Stimulated activated CD8-positive, alpha-beta memory T cell treated with anti-CD3 and anti-CD28 coated beads, Interleukin-2, amount 100 ng/mL, for 1 hour (primary cell): Measurements from ENCODE around the gene PHKG2.

Source experiments
- DNase-seq, 2 donors: peaks; one replicate each; pipeline ENCODE4 v3.0.0-alpha.2; 2020; ENCODE audit warnings: low read depth in 2 of 2

PHKG2 gene

DNA sequence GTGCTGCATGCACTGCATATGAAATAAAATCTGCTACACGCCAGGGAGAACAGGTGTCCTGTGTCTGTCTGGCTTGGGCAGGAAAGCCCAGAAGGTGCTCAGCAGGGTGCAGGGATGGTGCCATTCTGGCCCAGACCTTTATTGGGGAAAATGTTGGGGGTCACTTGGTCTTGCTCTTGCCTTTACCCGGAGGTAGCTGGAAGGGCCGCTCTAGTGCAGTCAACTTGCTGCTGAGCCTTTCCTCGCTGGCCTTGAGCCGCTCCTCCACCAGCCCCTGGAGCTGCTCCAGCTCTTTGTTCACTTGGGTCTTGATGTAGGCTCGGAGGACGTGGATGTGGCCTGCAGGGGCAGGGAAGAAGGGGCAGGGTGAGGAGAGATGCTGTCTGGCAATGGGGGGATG, 9.1 kb downstream of the PHKG2 start:
- DNase-seq, result no peak

DNA sequence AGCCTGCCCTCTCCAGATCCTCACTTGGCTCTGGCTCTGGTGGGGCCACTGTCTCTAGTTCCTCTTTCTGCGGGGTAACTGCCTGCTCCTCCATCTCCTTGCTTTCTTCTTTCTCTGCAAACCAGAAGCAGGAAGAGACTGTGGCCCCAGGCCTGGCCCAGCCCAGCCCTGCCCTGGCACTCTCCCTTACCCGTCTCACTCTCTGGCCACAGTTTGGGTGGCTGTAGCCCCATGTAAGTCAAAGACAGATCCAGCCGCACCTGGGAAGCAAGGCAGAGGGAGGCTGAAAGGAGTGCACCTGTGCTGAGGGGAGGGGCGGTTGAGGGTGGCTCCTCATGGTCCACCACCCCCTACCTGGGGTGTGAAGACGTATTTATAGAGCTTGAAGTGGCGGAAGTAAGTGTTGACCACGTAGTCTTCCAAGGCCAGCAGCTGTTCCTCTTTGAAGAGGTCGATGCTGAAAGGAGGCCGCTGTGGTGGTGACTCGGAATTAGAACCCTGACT, 10.8 kb downstream of the PHKG2 start:
- DNase-seq, result no peak

GRCh38 chr16:30760001-30760559, 11.9 kb downstream of the PHKG2 start:
- DNase-seq, result no peak

DNA sequence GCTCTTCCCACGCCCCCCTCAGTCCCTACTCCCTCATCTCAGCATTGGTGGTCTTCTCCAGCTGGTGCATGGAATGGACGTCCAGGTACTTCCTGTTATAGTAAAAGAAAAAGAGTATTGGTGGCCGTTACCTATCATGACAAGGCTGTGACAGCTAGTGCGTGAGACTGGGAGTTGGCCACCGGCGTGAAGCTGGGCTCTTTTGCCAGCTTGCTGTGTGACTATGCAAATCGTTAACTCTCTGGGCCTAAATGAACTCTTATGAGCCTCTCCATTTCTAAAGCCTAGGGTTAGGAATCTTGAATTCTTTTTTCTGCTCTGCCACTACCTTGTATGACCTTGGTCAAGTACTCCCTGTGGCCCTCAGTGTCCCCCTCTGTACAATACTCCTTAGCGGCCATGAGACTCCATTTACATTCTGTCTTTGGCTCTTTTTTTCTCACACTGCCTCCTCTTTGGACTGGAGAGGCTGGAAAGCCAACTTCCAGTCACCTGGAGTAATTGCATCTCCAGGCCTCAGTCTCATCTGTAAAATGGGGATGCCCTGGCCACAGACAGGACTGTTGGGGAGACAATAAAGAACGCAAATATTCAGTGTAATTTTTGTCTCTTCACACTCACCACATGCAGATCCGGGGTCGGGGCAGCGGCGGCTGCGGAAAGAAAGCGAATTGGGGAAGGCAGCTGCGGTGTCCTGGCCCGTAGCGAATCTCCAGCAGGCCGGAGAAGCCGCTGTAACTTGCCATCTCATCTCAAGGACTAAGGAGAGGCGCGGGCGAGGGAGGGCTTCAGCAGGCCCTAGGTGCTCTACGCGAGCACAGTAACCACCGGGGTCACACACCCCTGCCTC, 12.6 kb downstream of the PHKG2 start:
- no peak for DNase-seq

- peak in 1 of 2 donors; percentile 17 for DNase-seq
Measured at GRCh38 chr16:30761427-30761927, 13.3 kb downstream of the PHKG2 start.

DNA sequence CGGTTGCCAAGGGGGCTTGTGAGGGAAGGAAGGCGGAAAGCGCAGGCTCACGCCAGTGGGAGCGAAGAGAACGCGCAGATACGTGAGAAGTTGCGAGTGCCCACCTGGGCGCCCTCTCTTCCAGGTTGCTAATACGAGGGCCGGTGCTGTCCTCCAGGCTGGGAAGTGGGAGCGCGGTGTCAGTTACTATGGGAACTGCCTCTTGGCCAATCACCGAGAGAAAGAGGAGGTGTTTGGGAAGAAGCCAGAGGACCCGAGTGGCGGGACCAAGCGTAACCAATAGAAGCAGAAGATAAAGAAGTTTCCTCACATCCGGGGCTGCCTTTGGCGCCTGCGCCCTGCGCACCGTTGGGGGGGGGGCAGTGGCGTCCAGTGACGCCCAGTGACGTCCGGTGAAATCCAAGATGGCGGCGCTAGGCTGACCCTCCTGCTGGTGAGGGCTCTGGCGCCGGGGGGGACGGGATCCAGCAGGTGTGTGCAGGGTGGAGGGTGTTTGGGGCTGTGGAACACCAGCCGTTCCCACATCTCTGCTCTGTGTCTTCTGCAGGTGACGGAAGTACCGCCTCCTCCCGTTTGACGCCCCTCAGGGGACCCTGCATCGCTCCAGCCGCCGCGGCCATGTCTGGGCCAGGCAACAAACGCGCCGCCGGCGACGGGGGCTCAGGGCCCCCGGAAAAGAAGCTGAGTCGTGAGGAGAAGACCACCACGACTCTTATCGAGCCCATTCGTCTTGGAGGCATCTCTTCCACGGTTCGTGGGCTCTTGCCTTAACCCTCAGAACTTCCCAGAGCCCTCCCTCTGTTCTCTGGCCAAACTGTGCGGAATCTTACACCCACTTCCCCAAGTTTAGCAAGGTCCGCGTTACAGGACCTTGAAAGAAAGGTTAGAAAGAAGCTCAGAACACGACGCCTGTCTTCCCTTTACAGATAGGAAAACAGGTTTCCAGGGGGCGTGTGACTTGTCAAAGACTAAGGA, 14.0 kb downstream of the PHKG2 start, which contains the start of the genes CFAP119 and RNF40:
Gene CFAP119, minus strand, starts transcription at position 135 of the 975 bp plus-strand sequence. CDS start 314 bp downstream, outside the sequence.
Gene RNF40, plus strand, starts transcription at position 395 of the 975 bp plus-strand sequence. Its CDS starts 224 bp downstream, at position 619.
- peak; percentile 78 to 80 for DNase-seq

- DNase-seq, result no peak
Measured at GRCh38 chr16:30762991-30763725, 14.9 kb downstream of the PHKG2 start.

DNA sequence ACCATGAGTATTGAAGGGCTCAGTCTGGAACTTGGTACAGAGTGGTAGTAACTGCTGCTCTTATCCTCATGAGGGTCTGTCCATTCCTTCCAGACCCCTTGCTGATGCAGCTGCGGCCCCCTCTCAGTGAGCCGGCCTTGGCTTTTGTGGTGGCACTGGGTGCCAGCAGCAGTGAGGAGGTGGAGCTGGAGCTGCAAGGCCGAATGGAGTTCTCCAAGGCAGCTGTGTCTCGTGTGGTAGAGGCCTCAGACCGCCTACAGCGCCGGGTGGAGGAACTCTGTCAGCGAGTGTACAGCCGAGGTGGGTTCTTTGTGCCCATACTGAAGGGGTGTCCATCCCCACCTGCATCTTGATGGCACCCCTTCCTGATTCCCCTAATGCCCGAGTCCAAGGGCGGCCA, 15.9 kb downstream of the PHKG2 start:
- DNase-seq, result no peak

- no peak for DNase-seq
Measured at GRCh38 chr16:30764816-30765465, 16.7 kb downstream of the PHKG2 start.

GRCh38 chr16:30766206-30766932, 18.1 kb downstream of the PHKG2 start:
- DNase-seq, result no peak

- no peak for DNase-seq
Measured at GRCh38 chr16:30766933-30767284, 18.7 kb downstream of the PHKG2 start.

GRCh38 chr16:30767767-30768465, 19.7 kb downstream of the PHKG2 start:
- no peak for DNase-seq

DNA sequence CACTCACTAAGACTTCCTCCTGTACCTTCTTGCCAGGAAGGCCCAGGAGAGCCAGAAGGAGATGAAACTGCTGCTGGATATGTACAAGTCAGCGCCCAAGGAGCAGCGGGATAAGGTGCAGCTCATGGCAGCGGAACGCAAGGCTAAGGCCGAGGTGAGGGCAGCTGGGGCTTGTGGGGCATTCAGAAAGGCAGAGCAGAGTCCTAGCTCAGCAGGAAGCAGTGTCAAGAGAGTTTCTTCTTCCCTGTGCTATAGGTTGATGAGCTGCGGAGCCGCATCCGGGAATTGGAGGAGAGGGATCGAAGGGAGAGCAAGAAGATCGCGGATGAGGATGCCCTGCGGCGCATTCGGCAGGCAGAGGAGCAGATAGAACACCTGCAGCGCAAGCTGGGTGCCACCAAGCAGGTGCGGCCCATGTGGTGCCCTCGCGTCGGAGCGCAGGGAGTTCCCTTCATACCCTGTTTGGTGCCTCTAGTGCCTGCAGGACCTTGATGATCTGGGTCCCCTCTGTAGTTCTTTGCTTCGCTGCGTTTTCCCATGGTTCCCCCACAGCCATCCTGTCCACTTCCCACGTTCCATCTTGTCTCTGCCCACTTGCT, 20.5 kb downstream of the PHKG2 start:
- no peak for DNase-seq

GRCh38 chr16:30769379-30770089, 21.3 kb downstream of the PHKG2 start:
- no peak for DNase-seq

DNA sequence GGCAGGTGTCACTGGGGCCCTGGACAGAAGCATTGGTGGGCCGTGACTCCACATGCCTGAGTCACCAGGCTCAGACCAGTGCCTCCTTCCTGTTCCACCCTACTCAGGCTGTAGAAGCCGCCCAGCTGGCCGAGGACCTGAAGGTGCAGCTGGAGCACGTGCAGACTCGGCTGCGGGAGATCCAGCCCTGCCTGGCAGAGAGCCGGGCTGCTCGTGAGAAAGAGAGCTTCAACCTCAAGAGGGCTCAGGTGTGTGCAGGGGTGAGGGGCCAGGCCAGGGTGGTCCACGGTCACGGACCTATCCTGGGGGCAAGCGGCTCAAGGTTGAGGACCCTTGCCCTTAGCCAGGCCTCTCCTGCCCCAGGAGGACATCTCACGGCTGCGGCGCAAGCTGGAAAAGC, 23.5 kb downstream of the PHKG2 start:
- no peak for DNase-seq

GRCh38 chr16:30773826-30774225, 25.6 kb downstream of the PHKG2 start:
- DNase-seq, result no peak

DNA sequence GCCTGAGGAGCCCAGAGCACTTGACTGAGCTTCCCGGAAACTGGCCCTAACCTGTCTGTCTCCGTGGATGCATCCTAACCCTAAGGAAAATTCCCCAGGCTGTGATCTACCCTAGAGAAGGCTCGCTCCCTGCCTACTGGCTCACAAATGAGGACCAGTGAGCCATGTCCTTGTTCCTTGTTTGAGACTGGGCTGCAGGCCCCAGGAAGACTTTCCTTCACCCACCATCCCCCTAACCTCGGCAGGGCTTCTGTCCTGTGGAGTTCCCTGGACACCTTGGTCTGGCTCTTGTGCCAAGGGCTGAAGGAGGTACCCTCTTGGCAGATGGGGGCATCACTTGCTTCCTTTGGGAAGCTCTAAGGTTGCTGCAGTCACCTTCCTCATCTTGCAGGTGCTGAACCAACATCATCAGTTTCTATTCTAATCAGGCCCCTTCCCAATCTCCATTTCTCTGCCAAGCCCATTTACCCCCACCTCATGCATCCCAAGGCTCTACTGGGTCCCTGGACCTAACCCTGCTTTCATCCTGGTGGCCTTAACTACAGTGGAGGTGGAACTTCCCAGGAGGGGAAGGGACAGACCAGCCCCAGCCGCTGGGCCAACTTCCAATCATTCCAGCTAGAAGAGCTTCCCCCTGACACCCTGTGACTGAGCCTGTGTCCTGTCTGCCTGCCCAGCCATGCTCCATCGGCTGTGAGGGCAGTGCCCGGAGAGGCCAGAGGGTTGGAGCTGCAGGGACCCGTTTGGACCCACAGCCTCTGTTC, 26.3 kb downstream of the PHKG2 start:
- no peak for DNase-seq

DNA sequence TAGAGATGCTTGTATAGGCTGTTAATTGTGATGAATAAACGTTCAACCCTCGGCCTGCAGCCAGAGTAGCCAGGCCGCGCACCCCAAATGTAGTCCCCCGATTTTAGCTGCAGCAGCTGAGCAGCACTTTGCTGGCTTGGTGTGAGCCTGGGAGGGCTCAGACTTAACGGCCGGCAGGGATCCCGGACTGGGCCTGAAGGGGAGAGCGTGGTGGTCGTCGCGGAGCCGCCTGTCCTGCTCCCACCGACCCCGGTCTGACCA, 26.8 kb downstream of the PHKG2 start:
- no peak for DNase-seq
